ENCODE results near the gene TP53BP2.

DNA sequence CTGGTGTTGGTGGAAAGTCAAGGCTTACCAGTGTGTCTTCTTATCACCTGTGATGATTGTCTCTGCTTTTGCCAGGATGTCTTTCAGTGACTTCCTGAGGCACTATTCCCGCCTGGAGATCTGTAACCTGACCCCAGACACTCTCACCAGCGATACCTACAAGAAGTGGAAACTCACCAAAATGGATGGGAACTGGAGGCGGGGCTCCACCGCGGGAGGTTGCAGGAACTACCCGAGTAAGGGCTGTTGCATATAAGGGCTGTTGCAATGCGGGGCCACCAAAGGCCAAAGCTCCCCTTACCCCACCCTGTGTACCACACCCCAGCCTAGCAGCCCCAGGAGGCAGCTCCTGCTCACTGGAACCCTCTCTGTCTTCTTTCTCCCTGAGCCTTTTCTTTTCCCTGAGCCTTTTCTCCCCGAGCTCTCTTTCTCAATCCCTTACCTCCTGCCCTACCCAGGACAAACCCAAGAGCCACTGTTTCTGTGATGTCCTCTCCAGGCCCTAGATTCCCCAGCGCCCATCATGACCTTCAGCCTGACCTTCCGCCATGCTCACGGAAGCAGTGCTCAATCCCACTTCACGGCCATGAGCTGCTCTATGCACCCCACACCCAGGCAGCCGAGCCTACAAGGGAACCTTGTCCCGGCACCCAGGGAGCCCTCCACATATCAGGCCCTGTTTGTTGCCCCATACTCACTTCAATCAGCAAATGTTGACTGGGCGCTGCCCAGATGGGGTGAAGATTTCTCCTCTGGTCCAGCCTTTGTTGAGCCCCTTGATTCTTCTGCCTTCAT, 92.8 kb downstream of the TP53BP2 start:
- TF ChIP-seq, protein P1, sequence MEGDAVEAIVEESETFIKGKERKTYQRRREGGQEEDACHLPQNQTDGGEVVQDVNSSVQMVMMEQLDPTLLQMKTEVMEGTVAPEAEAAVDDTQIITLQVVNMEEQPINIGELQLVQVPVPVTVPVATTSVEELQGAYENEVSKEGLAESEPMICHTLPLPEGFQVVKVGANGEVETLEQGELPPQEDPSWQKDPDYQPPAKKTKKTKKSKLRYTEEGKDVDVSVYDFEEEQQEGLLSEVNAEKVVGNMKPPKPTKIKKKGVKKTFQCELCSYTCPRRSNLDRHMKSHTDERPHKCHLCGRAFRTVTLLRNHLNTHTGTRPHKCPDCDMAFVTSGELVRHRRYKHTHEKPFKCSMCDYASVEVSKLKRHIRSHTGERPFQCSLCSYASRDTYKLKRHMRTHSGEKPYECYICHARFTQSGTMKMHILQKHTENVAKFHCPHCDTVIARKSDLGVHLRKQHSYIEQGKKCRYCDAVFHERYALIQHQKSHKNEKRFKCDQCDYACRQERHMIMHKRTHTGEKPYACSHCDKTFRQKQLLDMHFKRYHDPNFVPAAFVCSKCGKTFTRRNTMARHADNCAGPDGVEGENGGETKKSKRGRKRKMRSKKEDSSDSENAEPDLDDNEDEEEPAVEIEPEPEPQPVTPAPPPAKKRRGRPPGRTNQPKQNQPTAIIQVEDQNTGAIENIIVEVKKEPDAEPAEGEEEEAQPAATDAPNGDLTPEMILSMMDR (conservative IDR thresholded peaks at IDR 0.05), result no peak
- TF ChIP-seq ZFX (IDR thresholded peaks at IDR 0.05), result no peak

All from C4-2B (cell line).